HG02970 (cell line): ENCODE results near the gene COL5A3.

ENCODE experiments used
- ATAC-seq: cut with Tn5 transposase; IDR thresholded peaks from one replicate; pipeline ENCODE4 v1.9.1; 2021; ENCODE audit warnings: mild to moderate bottlenecking, moderate library complexity, moderate number of reproducible peaks; ENCODE audit not compliant: unreplicated experiment, low FRiP score

The COL5A3 gene

GRCh38 chr19:9911524-9912185 is 98.6 kb downstream of the COL5A3 start:
- no peak for ATAC-seq

- no peak for ATAC-seq
These were observed 99.7 kb downstream of the COL5A3 start for GRCh38 chr19:9910625-9911024.
